Measurements from ENCODE around the gene PDSS1.

- TF ChIP-seq, protein P1, sequence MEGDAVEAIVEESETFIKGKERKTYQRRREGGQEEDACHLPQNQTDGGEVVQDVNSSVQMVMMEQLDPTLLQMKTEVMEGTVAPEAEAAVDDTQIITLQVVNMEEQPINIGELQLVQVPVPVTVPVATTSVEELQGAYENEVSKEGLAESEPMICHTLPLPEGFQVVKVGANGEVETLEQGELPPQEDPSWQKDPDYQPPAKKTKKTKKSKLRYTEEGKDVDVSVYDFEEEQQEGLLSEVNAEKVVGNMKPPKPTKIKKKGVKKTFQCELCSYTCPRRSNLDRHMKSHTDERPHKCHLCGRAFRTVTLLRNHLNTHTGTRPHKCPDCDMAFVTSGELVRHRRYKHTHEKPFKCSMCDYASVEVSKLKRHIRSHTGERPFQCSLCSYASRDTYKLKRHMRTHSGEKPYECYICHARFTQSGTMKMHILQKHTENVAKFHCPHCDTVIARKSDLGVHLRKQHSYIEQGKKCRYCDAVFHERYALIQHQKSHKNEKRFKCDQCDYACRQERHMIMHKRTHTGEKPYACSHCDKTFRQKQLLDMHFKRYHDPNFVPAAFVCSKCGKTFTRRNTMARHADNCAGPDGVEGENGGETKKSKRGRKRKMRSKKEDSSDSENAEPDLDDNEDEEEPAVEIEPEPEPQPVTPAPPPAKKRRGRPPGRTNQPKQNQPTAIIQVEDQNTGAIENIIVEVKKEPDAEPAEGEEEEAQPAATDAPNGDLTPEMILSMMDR (IDR thresholded peaks at IDR 0.05; ENCODE audit: low read depth, low read length, missing input control), result no peak
- TF ChIP-seq JUND (IDR thresholded peaks at IDR 0.05), result no peak
- TF ChIP-seq RAD21 (IDR thresholded peaks at IDR 0.05), result no peak
- TF ChIP-seq, protein P2, sequence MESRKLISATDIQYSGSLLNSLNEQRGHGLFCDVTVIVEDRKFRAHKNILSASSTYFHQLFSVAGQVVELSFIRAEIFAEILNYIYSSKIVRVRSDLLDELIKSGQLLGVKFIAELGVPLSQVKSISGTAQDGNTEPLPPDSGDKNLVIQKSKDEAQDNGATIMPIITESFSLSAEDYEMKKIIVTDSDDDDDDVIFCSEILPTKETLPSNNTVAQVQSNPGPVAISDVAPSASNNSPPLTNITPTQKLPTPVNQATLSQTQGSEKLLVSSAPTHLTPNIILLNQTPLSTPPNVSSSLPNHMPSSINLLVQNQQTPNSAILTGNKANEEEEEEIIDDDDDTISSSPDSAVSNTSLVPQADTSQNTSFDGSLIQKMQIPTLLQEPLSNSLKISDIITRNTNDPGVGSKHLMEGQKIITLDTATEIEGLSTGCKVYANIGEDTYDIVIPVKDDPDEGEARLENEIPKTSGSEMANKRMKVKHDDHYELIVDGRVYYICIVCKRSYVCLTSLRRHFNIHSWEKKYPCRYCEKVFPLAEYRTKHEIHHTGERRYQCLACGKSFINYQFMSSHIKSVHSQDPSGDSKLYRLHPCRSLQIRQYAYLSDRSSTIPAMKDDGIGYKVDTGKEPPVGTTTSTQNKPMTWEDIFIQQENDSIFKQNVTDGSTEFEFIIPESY (IDR thresholded peaks at IDR 0.05), result no peak
- TF ChIP-seq, protein P3, sequence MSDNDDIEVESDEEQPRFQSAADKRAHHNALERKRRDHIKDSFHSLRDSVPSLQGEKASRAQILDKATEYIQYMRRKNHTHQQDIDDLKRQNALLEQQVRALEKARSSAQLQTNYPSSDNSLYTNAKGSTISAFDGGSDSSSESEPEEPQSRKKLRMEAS (IDR thresholded peaks at IDR 0.05), result peak; percentile 51
These were observed at the start of gene PDSS1 for GRCh38 chr10:26697163-26697921.

All from liver (tissue), 3 donors.